RWPE1 (cell line): ENCODE measurements around the gene BNIP1.
"Not testable (repeated sequence)": the region's sequence is repeated elsewhere in the genome, so short reads cannot be mapped to it uniquely, and the experiment has no call there.

Experiments used
- CTCF ChIA-PET: fragments of 350-600 bp; sonication (Branson Sonifier 250); formaldehyde crosslinking; extraction: SDS; loops from one replicate; lab custom pipeline; 2021; lab: Yijun Ruan, JAX
- POLR2A ChIA-PET: fragments of 400-600 bp; formaldehyde crosslinking; extraction: SDS; loops from one replicate; lab custom pipeline; 2020; ENCODE audit warnings: antibody characterized with exemption; ENCODE audit not compliant: low non-redundant PET; lab: Yijun Ruan, JAX
- DNase-seq: peaks from one replicate; pipeline ENCODE4 v3.0.0; 2012; ENCODE audit warnings: low spot score
- H3K27ac ChIP-seq: fragments of 450-650 bp; 2 replicates; pipeline ENCODE4 v1.5.1; 2017
- CTCF ChIP-seq: fragments of 450-650 bp; conservative IDR thresholded peaks from 2 replicates; pipeline ENCODE4 v1.5.1; 2017; ENCODE audit warnings: low read depth, mild to moderate bottlenecking

The BNIP1 gene

GRCh38 chr5:173140769-173141168, 3.6 kb upstream of the BNIP1 start:
- TF ChIP-seq CTCF = no peak
- CTCF ChIA-PET = no interaction called here
- POLR2A ChIA-PET = no interaction called here
- DNase-seq = no peak
- no peak overlapping the region for H3K27ac ChIP-seq

GRCh38 chr5:173143567-173143966, 764 bp upstream of the BNIP1 start:
- DNase-seq = no peak
- ChIA-PET POLR2A (no interaction called here), CTCF (interaction anchor here (0.6 to 2.0 kb wide), 6 partner anchors 8 to 756 kb away, joined by 3 to 8 read pairs (median 4); no protein-coding TSS in a partner anchor)
- TF ChIP-seq CTCF = no peak
- H3K27ac ChIP-seq = no peak overlapping the region

DNA sequence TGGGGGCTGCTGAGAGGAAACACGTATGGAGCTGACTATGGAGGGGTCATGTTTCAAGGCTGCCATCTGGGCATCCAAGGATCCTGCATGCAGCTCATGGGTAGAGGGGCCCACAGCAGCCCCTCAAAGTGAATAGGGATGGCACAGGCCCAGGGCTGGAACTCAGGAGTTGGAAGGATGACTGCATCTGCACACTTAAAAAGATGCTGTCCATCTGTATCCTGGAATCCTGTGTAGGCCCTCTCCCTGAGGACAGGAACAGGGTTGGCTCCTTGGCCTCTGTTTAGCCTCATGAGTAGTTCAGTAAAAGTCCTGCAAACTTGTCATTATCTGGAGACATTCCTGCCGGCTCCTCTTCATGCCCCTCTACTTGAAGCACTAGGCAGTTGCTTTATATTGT, 4.0 kb downstream of the BNIP1 start:
- H3K27ac ChIP-seq = no peak overlapping the region
- CTCF ChIA-PET = interaction anchor here (0.6 kb wide), 1 partner anchor 130 kb away, joined by 3 read pairs; no protein-coding TSS in a partner anchor
- POLR2A ChIA-PET = no interaction called here
- no peak for TF ChIP-seq CTCF
- DNase-seq = no peak

GRCh38 chr5:173152547-173152946, 8.2 kb downstream of the BNIP1 start:
- H3K27ac ChIP-seq = no peak overlapping the region
- no peak for DNase-seq
- ChIA-PET POLR2A (no interaction called here), CTCF (no interaction called here)
- no peak for TF ChIP-seq CTCF

- POLR2A ChIA-PET = no interaction called here
- TF ChIP-seq CTCF = no peak
- DNase-seq = no peak
- H3K27ac ChIP-seq = no peak overlapping the region
- CTCF ChIA-PET = interaction anchor here (1.4 kb wide), 1 partner anchor 419 kb away, joined by 3 read pairs; no protein-coding TSS in a partner anchor
These were observed 9.5 kb downstream of the BNIP1 start for GRCh38 chr5:173153842-173154241.

DNA sequence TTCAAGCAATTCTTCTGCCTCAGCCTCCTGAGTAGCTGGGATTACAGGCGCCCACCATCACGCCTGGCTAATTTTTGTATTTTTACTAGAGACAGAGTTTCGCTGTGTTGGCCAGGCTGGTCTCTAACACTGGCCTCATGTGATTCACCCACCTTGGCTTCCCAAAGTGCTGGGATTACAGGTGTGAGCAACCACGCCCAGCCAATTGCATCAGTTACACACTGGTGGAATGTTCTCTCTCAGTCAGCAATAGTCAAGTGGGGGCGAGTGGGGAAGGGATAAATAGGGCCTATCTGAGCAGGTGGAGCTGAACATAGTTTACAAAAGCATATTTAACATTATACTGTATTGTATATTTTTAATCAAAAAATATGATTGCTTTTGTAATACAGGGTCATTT, 10.3 kb downstream of the BNIP1 start:
- H3K27ac ChIP-seq = peak overlapping the region; percentile 27; the same call in 1 of the 2 replicates
- peak; percentile 44 for DNase-seq
- CTCF ChIA-PET = interaction anchor here (0.6 to 1.4 kb wide), 2 partner anchors 9 to 418 kb away, joined by 3 read pairs; no protein-coding TSS in a partner anchor
- POLR2A ChIA-PET = not testable (repeated sequence)

DNA sequence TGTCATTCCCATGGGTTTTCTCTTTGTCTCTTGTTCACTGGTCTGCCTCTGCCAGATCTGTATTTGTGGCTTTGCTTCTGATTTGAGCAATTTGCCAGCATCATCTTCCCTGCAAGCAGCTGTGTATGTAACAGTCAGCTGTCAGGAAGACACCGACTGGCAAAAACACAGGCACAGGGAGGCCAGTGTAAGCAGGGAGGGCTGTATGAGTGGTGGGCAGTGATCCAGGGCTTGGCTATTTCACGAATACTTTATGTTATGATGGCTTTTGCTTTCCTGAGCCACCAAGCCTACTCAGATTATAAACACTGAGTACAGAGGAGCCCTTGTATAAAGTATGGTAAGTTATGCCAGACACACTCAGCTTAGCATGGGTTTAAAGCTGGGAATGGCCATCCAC, 11.6 kb downstream of the BNIP1 start:
- TF ChIP-seq CTCF = no peak
- CTCF ChIA-PET = interaction anchor here (1.2 kb wide), 1 partner anchor 184 kb away, joined by 3 read pairs; no protein-coding TSS in a partner anchor
- POLR2A ChIA-PET = no interaction called here
- no peak overlapping the region for H3K27ac ChIP-seq
- DNase-seq = no peak
